ENCODE data around the gene TRMT10C.

DNA sequence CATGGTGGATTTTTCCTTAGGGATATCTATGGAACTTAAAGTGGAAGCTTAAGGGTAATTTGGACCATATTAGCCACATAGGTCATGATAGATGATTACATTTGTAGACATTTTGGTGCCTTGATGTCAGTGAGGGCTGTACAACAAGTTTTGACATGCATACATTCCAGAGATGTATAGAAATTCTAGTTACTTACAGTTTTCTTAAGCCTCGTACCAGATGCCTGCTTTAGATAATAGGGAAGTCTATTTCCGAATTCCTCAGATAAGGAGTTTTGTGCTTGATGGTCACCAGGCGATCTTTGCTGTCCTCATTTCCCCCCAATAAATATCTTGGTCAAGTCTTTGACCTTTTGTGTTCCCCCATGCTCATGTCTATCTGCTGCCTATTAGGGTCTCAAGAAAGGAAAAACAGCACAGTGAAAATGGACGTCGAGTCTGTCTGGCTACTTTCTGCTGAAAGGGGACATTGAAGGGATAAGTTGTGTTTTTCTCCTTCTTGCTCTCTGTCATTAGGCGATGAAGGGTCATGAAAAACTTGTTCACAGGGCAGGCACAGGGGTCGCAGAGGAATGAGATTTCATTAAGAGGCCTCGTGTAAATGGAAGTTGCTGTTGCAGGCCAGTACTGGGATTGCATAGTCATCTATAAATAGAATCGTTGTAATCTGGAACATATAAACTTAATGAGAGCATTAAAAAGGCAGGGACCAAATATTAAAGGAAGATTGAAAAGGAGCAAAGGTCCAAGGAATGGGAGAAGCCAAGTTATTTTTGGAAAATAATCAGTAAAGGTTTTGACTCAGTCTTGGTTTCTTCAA, 28.7 kb upstream of the TRMT10C start:
- TF ChIP-seq POLR2A (IDR thresholded peaks at IDR 0.05) = no peak
- TF ChIP-seq, protein P1, sequence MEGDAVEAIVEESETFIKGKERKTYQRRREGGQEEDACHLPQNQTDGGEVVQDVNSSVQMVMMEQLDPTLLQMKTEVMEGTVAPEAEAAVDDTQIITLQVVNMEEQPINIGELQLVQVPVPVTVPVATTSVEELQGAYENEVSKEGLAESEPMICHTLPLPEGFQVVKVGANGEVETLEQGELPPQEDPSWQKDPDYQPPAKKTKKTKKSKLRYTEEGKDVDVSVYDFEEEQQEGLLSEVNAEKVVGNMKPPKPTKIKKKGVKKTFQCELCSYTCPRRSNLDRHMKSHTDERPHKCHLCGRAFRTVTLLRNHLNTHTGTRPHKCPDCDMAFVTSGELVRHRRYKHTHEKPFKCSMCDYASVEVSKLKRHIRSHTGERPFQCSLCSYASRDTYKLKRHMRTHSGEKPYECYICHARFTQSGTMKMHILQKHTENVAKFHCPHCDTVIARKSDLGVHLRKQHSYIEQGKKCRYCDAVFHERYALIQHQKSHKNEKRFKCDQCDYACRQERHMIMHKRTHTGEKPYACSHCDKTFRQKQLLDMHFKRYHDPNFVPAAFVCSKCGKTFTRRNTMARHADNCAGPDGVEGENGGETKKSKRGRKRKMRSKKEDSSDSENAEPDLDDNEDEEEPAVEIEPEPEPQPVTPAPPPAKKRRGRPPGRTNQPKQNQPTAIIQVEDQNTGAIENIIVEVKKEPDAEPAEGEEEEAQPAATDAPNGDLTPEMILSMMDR (IDR thresholded peaks at IDR 0.05) = no peak

Data from adrenal gland (tissue), 5 donors.